DND-41 (cell line): Measurements from ENCODE around the gene C16orf86.
"Not testable (repeated sequence)": the region's sequence is repeated elsewhere in the genome, so short reads cannot be mapped to it uniquely, and the experiment has no call there.

ENCODE experiments used
- ATAC-seq: fragments of 200-7000 bp; cut with Tn5 transposase; 3 replicates; pipeline ENCODE4 v1.9.1; 2021; ENCODE audit warnings: low read depth; ENCODE audit not compliant: insufficient read depth
- DNase-seq: peaks from one replicate; pipeline ENCODE4 v3.0.0-alpha.2; 2020
- H2AFZ ChIP-seq: 2 replicates; pipeline ENCODE4 v1.6.0; 2012; ENCODE audit warnings: low read depth, low read length
- H3K27ac ChIP-seq: 2 replicates; pipeline ENCODE4 v1.5.1; 2012; ENCODE audit warnings: low read length, inconsistent platforms
- H3K27me3 ChIP-seq: fragments of 200-600 bp; sonication (generic); 2 replicates; pipeline ENCODE4 v1.6.0; 2012; ENCODE audit warnings: low read length, mild to moderate bottlenecking, inconsistent platforms; ENCODE audit not compliant: insufficient read depth, poor library complexity
- H3K36me3 ChIP-seq: 2 replicates; pipeline ENCODE4 v1.5.1; 2012; ENCODE audit warnings: low read length, inconsistent platforms; ENCODE audit not compliant: insufficient read depth
- H3K4me1 ChIP-seq: 2 replicates; pipeline ENCODE4 v1.5.1; 2012; ENCODE audit warnings: mild to moderate bottlenecking, low read length; ENCODE audit not compliant: insufficient read depth
- H3K4me2 ChIP-seq: 2 replicates; pipeline ENCODE4 v1.6.0; 2012; ENCODE audit warnings: mild to moderate bottlenecking, moderate library complexity, low read length, inconsistent platforms; ENCODE audit not compliant: insufficient read depth
- H3K4me3 ChIP-seq, 2 experiments: fragments of 200-600 bp in 1 of 2; shearing (Covaris generic) in 1 of 2; 2 replicates each; pipeline ENCODE4 v1.5.1; 2012 to 2016; ENCODE audit warnings: inconsistent platforms in 2 of 2, low read length in 2 of 2, mild to moderate bottlenecking in 2 of 2, low read depth in 1 of 2, moderate library complexity in 1 of 2
- H3K79me2 ChIP-seq: 2 replicates; pipeline ENCODE4 v1.6.0; 2012; ENCODE audit warnings: low read length, inconsistent platforms; ENCODE audit not compliant: insufficient read depth
- H3K9ac ChIP-seq: 2 replicates; pipeline ENCODE4 v1.6.0; 2012; ENCODE audit warnings: low read depth, mild to moderate bottlenecking, inconsistent platforms, low read length, moderate library complexity
- H3K9me3 ChIP-seq: 2 replicates; pipeline ENCODE4 v1.5.1; 2012; ENCODE audit warnings: low read length, moderate library complexity, mild to moderate bottlenecking, inconsistent platforms; ENCODE audit not compliant: insufficient read depth, severe bottlenecking
- H4K20me1 ChIP-seq: 2 replicates; pipeline ENCODE4 v1.6.0; 2012; ENCODE audit warnings: low read length; ENCODE audit not compliant: insufficient read depth
- EZH2 ChIP-seq: IDR thresholded peaks from 3 replicates; pipeline ENCODE4 v1.6.1; 2012; ENCODE audit warnings: borderline replicate concordance, low read depth, mild to moderate bottlenecking, moderate library complexity, low read length, inconsistent platforms; ENCODE audit not compliant: severe bottlenecking
- TF ChIP-seq, protein P1 (sequence below): IDR thresholded peaks from 2 replicates; pipeline ENCODE4 v1.5.1; 2012; ENCODE audit warnings: borderline replicate concordance, low read length, moderate library complexity, mild to moderate bottlenecking; ENCODE audit not compliant: poor library complexity, severe bottlenecking; ENCODE audit errors: extremely low read depth

C16orf86 gene

DNA sequence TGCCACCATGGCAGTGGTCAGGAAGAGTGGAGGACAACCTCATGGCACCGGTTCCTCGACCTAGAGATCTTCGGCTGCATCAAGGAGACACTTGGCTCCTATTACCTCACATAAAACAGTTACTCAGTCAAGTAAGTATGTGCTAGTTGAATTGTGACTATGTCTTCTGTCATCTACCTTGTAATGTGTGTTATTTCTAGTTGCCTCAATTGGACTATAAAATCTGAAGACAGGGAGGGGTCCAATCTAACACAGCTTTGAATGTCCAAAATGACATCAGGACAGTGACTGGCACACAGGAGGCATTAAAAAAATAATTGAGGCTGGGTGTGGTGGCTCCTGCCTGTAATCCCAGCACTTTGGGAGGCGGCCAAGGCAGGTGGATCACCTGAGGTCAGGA, 17.2 kb downstream of the C16orf86 start:
- peaks cover 35% of the 10 kb centered on the region for H3K36me3 ChIP-seq
- no peak overlapping the region for H3K9ac ChIP-seq
- H2AFZ ChIP-seq = no peak overlapping the region
- TF ChIP-seq EZH2 = no peak
- TF ChIP-seq, protein P1, sequence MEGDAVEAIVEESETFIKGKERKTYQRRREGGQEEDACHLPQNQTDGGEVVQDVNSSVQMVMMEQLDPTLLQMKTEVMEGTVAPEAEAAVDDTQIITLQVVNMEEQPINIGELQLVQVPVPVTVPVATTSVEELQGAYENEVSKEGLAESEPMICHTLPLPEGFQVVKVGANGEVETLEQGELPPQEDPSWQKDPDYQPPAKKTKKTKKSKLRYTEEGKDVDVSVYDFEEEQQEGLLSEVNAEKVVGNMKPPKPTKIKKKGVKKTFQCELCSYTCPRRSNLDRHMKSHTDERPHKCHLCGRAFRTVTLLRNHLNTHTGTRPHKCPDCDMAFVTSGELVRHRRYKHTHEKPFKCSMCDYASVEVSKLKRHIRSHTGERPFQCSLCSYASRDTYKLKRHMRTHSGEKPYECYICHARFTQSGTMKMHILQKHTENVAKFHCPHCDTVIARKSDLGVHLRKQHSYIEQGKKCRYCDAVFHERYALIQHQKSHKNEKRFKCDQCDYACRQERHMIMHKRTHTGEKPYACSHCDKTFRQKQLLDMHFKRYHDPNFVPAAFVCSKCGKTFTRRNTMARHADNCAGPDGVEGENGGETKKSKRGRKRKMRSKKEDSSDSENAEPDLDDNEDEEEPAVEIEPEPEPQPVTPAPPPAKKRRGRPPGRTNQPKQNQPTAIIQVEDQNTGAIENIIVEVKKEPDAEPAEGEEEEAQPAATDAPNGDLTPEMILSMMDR = no peak
- H3K79me2 ChIP-seq = 0 out of 2 replicates have a peak, but pooled peaks cover 5% of the 10 kb centered on the region
- no peak overlapping the region for H3K4me2 ChIP-seq
- H4K20me1 ChIP-seq = no peaks in the 10 kb centered on the region
- no peaks in the 10 kb centered on the region for H3K27me3 ChIP-seq
- H3K9me3 ChIP-seq = no peaks in the 10 kb centered on the region
- ATAC-seq (no peak), DNase-seq (no peak)
- no peak overlapping the region for H3K27ac ChIP-seq
- H3K4me3 ChIP-seq = no peak overlapping the region
- no peaks in the 10 kb centered on the region for H3K4me1 ChIP-seq

DNA sequence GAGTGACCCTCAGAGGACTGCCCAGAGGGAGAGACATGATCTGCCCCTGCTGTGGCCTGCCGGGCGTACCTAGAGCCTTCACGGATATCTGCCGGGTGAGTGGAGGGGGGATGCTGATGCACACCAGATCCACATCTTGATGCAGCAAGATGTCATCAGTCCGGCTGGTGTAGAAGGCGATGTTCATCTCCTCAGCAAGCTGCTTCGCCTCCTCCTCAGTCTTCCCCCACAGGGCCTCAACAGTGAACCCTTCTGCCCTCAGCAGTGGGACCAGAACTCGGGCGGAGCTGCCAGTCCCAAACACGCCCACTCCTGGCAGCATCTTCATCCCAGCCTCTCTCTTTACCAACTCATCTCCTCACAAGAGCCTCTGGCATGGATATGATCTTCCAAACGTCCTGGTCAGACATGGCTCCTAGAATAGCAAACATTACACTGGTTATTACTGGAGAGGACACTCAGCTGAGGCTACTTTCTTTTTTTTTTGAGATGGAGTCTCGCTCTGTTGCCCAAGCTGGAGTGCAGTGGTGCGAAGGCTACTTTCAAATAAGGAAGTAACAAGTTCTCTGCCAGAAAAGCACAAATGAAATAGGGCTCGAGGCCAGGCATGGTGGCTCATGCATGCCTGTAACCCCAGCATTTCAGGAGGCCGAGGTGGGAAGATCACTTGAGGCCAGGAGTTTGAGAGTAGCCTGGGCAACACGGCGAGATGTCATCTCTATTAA, 18.9 kb downstream of the C16orf86 start:
- H3K9me3 ChIP-seq = no peaks in the 10 kb centered on the region
- no peak overlapping the region for H3K9ac ChIP-seq
- no peaks in the 10 kb centered on the region for H4K20me1 ChIP-seq
- no peaks in the 10 kb centered on the region for H3K27me3 ChIP-seq
- H3K4me3 ChIP-seq = no peak overlapping the region
- H3K4me1 ChIP-seq = no peaks in the 10 kb centered on the region
- H3K79me2 ChIP-seq = peaks cover 11% of the 10 kb centered on the region; the same call in 1 of the 2 replicates
- no peak overlapping the region for H2AFZ ChIP-seq
- no peak for TF ChIP-seq EZH2
- TF ChIP-seq, protein P1 = no peak
- H3K36me3 ChIP-seq = peaks cover 32% of the 10 kb centered on the region
- DNase-seq = no peak
- H3K27ac ChIP-seq = no peak overlapping the region
- no peak for ATAC-seq
- H3K4me2 ChIP-seq = no peak overlapping the region

DNA sequence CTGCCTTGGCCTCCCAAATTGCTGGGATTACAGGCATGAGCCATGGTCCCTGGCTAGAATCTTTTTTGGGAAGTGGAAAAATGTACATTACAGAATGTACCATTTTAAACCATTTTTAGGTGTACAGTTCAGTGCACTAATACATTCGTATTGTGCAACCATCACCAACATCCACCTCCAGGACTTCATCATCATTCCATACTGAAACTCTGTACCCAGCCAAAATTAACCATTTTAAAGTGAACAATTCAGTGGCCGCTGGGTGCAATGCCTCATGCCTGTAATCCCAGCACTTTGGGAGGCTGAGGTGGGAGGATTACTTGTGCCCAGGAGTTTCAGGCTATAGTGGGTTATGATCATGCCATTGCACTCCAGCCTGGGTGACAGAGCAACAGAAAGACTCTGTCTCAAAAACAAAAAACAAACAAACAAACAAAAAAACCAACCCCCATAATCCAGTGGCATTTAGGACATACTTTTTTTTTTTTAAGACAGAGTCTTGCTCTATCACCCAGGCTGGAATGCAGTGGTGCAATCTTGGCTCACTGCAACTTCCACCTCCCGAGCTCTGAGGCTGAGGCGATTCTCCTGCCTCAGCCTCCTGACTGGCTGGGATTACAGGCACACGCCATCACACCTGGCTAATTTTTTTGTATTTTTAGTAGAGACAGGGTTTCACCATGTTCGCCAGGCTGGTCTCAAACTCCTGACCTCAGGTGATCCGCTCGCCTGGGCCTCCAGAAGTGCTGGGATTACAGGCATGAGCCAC, 27.1 kb downstream of the C16orf86 start:
- not testable (repeated sequence) for H3K4me3 ChIP-seq, H3K36me3 ChIP-seq, ATAC-seq, H3K4me2 ChIP-seq, H3K4me1 ChIP-seq, H3K27ac ChIP-seq, H3K9ac ChIP-seq, H3K27me3 ChIP-seq, H2AFZ ChIP-seq, H4K20me1 ChIP-seq, DNase-seq, H3K9me3 ChIP-seq
- peaks cover 33% of the 10 kb centered on the region; the same call in 1 of the 2 replicates for H3K79me2 ChIP-seq

DNA sequence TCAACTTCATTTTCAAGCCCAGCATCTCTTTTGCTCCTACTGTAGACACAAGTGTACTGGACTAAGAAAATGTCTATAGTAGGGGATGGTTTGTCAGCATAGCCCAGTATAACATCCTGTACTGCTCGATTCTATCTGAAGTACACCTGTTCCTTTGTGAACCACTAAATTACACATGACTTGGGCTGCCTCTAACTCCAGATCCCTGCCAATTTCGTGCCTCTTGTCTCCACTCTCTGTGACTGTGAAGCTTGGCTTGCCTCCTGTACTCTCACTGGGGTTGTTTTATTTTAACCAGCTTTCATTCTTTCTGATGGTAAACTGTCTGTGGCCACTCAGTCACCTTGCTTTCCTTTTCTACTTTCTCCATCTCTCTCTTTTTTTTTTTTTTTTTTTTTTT, 28.0 kb downstream of the C16orf86 start:
- H3K9me3 ChIP-seq = no peaks in the 10 kb centered on the region
- H3K27ac ChIP-seq = no peak overlapping the region
- ATAC-seq = no peak
- peaks cover 5% of the 10 kb centered on the region for H4K20me1 ChIP-seq
- H3K79me2 ChIP-seq = peaks cover 41% of the 10 kb centered on the region; the same call in 1 of the 2 replicates
- H2AFZ ChIP-seq = no peak overlapping the region
- TF ChIP-seq, protein P1 = no peak
- TF ChIP-seq EZH2 = no peak
- no peak overlapping the region for H3K4me3 ChIP-seq
- no peaks in the 10 kb centered on the region for H3K27me3 ChIP-seq
- DNase-seq = no peak
- peaks cover 3% of the 10 kb centered on the region for H3K36me3 ChIP-seq
- no peak overlapping the region for H3K4me2 ChIP-seq
- no peaks in the 10 kb centered on the region for H3K4me1 ChIP-seq
- no peak overlapping the region for H3K9ac ChIP-seq
